Adrenal gland (tissue), 5 donors: ENCODE results near the gene WHRN.

Experiments
- CTCF ChIP-seq, 6 experiments: fragments of 450-650 bp in 4 of 6; fragments of 200-600 bp in 2 of 6; sonication (generic) in 1 of 6; IDR thresholded peaks; 1 replicate in 5 of 6; 2 replicates in 1 of 6; pipeline versions ENCODE4 v1.5.1 to v1.8.0; 2016 to 2021; ENCODE audit warnings: antibody characterized with exemption in 6 of 6, mild to moderate bottlenecking in 2 of 6, moderate library complexity in 1 of 6
- POLR2A ChIP-seq, 2 donors: fragments of 450-650 bp; IDR thresholded peaks; one replicate each; pipeline ENCODE4 v1.6.1; 2017; ENCODE audit warnings: antibody characterized with exemption in 2 of 2, mild to moderate bottlenecking in 2 of 2, moderate library complexity in 1 of 2
- donor health status: DM: no; HTN: no; CAD: no.

- TF ChIP-seq CTCF (IDR thresholded peaks at IDR 0.05) (no peak), POLR2A (IDR thresholded peaks at IDR 0.05) (no peak)
Observed at GRCh38 chr9:114460513-114461199, 44.6 kb downstream of the WHRN start.
